Epithelial cell of proximal tubule (primary cell): Measurements from ENCODE around the gene CDH13. TPM values are rescaled to one million over a fixed set of nuclear protein-coding genes. Genes with fewer than 3 reads are reported as not detected.

Experiments used
- DNase-seq: peaks from one replicate; pipeline ENCODE4 v3.0.0-alpha.2; 2011; ENCODE audit warnings: low read depth
- H3K4me3 ChIP-seq: 2 replicates; pipeline ENCODE4 v1.5.1; 2011; ENCODE audit warnings: low read depth, mild to moderate bottlenecking, low read length
- CTCF ChIP-seq: conservative IDR thresholded peaks from 2 replicates; pipeline ENCODE4 v1.5.1; 2012; ENCODE audit warnings: low read depth, mild to moderate bottlenecking, low read length
- total RNA-seq: library from RNA; depleted of rRNA; stranded (reverse); fragments of >200 nt; gene quantifications from 2 replicates; pipeline ENCODE4 v1.2.3, GENCODE V29; 2015

CDH13 gene
- total RNA-seq, 1 donor from 2014 or later: 85.4 TPM

GRCh38 chr16:83626676-83627075, 999.9 kb downstream of the CDH13 start:
- no peak for DNase-seq
- no peak overlapping the region for H3K4me3 ChIP-seq
- no peak for TF ChIP-seq CTCF

GRCh38 chr16:83627996-83628395, 1001.2 kb downstream of the CDH13 start:
- no peak for TF ChIP-seq CTCF
- DNase-seq: no peak
- H3K4me3 ChIP-seq: no peak overlapping the region

- no peak for DNase-seq
- no peak overlapping the region for H3K4me3 ChIP-seq
- TF ChIP-seq CTCF: no peak
Observed at GRCh38 chr16:83629426-83629825, 1002.7 kb downstream of the CDH13 start.

GRCh38 chr16:83629836-83630235, 1003.1 kb downstream of the CDH13 start:
- no peak for DNase-seq
- TF ChIP-seq CTCF: no peak
- H3K4me3 ChIP-seq: no peak overlapping the region

GRCh38 chr16:83630979-83631378, 1004.2 kb downstream of the CDH13 start:
- H3K4me3 ChIP-seq: no peak overlapping the region
- DNase-seq: no peak
- no peak for TF ChIP-seq CTCF

- no peak for TF ChIP-seq CTCF
- no peak overlapping the region for H3K4me3 ChIP-seq
- DNase-seq: no peak
Observed at GRCh38 chr16:83633286-83633685, 1006.5 kb downstream of the CDH13 start.

- TF ChIP-seq CTCF: no peak
- H3K4me3 ChIP-seq: no peak overlapping the region
- no peak for DNase-seq
Observed at GRCh38 chr16:83648347-83648746, 1021.6 kb downstream of the CDH13 start.
